GM19035 (cell line): ENCODE results near the gene RFC4.
"Not testable (repeated sequence)": the region's sequence is repeated elsewhere in the genome, so short reads cannot be mapped to it uniquely, and the experiment has no call there.

Source experiments
- ATAC-seq: cut with Tn5 transposase; IDR thresholded peaks from one replicate; pipeline ENCODE4 v1.9.1; 2021; ENCODE audit not compliant: unreplicated experiment

RFC4 gene

DNA sequence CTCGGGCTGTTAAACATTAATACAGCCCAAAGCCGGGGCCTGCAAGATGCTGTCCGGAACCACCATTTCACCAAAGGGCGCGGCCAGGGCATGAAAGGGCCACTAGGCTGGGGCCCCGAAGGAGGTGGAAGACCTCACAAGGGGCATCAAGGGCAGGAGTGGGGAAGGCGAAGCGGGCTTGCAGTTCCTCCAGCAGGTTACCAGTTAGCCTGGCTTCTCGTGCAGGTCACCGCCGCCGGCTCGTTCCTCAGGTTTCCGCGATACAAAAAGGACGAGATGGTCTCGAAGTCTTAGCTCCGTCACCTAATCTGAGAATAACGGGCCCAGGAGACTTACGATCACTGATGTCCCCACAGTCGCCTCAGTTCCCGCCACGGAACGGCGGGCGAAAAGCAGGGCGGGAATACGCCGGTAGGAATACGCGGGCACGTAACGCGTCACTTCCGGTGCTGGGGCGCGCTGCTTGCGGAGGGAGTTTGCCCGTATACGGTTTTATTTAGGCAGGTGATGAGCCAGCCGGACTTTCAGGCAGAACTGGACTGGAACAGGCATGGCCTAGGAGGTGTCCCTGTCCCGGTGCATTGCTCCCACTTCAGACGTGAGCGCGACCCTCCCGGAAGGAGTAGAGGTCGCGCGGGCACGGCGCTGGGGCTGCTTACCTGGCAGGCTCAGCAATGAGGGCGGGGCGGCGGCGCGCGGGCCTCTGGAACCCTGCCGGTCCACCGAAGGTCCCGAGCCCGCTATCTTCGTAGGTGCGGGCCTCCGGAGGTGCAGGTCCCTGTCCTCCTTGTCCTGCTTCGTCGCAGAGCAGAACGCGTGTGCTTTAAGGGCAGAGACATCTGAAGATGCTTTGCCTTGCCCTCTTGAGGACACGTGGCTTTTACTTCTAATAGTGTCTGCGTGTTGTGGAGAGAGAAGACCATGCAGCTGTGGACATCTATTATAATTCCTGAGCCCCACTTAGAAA is at the start of gene RFC4:
Gene RFC4 (minus strand): TSS at position 394 of the 967 bp plus-strand sequence. CDS start 1,769 bp downstream, outside the sequence.
- ATAC-seq, result peak; percentile 90

GRCh38 chr3:186854954-186855353 is 48.7 kb upstream of the RFC4 start:
- no peak for ATAC-seq

DNA sequence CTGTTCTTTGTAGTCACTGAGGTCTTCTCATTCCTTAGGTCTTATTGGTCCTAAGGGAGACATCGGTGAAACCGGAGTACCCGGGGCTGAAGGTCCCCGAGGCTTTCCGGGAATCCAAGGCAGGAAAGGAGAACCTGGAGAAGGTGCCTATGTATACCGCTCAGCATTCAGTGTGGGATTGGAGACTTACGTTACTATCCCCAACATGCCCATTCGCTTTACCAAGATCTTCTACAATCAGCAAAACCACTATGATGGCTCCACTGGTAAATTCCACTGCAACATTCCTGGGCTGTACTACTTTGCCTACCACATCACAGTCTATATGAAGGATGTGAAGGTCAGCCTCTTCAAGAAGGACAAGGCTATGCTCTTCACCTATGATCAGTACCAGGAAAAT is 47.9 kb upstream of the RFC4 start:
- ATAC-seq, result no peak

GRCh38 chr3:186852994-186853393 is 46.7 kb upstream of the RFC4 start:
- ATAC-seq, result no peak

DNA sequence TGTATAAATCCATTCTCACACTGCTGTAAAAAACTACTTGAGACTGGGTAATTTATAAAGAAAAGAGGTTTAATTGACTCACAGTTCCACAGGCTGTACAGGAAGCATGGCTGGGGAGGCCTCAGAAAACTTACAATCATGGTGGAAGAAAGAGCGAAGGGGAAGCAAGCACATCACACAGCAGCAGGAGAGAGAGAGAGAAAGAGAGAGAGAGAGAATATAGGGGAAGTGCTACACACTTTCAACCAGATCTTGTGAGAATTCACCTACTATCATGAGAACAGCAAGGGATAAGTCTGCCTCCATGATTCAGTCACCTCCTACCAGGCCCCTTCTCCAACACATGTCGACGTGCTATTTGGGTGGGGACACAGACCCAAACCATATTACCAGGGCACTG is 45.6 kb upstream of the RFC4 start:
- ATAC-seq, result not testable (repeated sequence)

GRCh38 chr3:186849374-186849975 is 43.2 kb upstream of the RFC4 start:
- no peak for ATAC-seq

GRCh38 chr3:186847437-186847836 is 41.2 kb upstream of the RFC4 start:
- ATAC-seq, result no peak

DNA sequence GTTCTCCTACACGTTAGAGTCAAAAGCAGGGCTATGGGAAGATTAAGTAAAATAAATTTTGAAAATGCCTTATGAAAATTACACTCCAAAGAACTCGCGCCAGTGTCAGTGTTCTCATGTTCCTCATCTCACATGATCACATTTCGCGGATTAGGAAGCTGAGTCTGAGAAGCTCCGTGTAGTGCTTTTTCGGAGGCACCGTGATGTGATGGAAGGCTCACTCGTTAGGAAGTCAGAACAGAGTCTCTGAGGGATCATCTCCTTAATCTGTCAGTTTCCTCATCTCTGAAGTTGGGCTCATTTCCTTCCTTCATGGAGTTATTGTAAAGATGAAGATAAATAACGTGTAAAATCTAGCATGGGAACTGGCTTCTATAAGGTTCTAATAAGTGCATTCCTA is 39.5 kb upstream of the RFC4 start:
- no peak for ATAC-seq

- ATAC-seq, result no peak
These were observed 38.6 kb upstream of the RFC4 start for GRCh38 chr3:186844908-186845307.

- ATAC-seq, result no peak
These were observed 36.8 kb upstream of the RFC4 start for GRCh38 chr3:186843039-186843432.

DNA sequence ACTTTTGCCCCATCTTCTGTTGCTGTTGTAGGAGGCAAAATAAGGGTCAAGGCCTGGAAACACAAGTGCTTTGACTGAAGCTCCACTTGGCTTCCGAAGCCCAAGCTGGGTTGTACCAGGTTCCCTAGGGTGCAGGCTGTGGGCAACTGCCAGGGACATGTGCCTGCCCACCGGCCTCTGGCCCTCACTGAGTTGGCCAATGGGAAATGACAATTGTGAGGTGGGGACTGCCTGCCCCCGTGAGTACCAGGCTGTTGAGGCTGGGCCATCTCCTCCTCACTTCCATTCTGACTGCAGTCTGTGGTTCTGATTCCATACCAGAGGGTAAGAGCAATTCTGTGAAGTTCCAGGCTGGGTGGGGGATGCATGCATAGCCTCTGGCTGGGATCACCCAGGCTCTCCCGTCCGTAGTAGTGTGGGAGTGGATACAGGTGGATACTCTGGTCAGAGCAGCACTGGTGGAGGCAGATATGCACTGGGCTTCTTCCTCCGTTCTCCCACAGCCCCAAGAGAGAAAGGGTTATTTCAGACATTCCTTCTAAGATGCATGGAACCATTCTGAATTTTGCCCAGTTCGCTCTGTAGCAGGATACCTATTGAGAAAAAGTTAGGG is 36.2 kb upstream of the RFC4 start, which contains the start of gene ADIPOQ:
Gene ADIPOQ (plus strand): TSS at position 285 of the 613 bp plus-strand sequence. CDS start 10,349 bp downstream, outside the sequence.
- ATAC-seq, result no peak

DNA sequence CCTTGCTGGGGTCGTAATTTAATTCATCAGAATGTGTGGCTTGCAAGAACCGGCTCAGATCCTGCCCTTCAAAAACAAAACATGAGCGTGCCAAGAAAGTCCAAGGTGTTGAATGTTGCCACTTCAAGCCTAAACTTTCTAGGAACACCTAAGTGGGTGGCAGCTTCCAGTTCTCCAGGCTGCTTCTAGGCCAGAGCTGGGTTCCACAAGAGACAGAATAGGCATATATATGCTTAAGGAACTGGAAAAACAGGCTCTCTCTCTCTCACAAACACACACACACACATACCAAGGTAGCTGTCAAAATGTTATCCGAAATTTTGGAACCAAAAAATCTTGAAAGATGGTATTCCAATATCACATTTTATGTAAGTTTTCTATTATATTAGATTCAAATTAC is 35.3 kb upstream of the RFC4 start:
- no peak for ATAC-seq

DNA sequence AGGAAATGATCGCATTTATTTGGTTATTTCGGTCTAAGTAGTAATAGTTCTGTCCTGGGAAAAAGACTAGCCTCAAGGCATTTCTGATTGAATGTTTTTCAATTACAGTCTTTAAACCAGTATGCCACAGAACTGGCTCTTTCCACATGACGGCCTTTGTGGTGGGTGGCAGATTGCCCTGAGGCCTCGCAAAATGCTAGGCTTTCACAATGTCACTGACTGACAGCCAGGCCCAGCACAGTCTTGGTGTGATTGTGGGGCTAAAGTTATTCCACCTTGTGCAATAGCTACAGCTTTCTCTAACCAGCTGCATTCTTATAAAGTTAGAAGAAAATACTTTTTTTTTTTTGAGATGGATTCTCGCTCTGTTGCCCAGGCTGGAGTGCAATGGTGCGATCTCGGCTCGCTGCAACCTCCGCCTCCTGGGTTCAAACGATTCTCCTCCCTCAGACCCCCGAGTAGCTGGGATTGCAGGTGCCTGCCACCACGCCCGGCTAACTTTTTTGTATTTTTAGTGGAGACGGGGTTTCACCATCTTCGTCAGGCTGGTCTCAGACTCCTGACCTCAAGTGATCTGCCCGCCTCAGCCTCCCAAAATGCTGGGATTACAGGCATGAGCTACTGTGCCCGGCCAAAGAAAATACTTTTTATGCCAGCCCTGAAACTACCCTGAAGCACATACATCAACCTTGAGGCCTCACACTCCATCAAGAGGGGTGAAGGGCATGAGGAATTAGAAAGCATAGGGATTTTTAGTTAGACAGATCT is 33.8 kb upstream of the RFC4 start:
- no peak for ATAC-seq

GRCh38 chr3:186832276-186832675 is 26.0 kb upstream of the RFC4 start:
- ATAC-seq, result no peak

- ATAC-seq, result no peak
These were observed 25.5 kb upstream of the RFC4 start for GRCh38 chr3:186831798-186832197.

- ATAC-seq, result no peak
These were observed 22.1 kb upstream of the RFC4 start for GRCh38 chr3:186828340-186828739.

DNA sequence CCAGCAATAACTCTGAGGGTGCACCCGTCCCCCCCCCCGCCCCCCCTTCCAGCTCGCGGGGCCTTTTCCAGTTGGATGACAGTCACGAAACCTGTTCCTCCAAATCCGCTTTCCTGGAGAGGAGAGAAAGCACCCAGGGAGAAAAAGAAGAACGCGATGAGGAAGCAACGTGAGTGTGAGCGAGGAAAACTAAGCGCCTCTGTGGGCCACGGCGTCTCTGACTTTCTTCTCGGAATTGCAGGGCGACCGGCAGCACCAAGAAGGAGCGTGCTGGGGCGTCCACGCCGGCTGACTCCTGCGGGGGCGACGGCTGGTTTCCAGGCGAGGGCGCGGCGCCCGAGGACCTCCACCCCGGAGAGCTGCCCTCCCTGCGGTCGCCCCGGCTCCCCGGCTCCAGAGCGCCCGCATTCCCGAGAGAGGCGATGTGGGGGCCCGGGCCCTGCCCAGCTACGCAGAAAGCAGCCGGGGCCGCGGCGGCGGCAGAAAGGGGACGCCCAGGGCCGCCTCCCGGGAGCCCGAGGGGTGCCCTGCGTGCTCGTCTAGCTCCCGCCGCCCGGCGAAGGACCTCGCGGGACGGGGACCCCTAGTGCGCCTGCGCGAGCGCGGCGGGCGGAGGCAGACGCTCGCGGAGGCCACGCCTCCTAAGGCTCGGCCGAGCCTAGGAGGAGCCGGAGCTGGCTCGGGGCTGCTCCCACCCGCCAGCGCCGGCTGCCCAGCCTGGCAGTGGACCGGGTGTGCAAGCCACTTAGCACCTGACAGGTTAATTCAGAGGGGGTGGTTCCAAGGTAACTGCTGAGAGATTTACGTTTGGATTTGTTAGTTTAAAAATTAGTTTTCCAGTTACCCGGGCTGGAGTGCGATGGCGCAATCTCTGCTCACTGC is 20.9 kb upstream of the RFC4 start:
- peak; percentile 94 for ATAC-seq

DNA sequence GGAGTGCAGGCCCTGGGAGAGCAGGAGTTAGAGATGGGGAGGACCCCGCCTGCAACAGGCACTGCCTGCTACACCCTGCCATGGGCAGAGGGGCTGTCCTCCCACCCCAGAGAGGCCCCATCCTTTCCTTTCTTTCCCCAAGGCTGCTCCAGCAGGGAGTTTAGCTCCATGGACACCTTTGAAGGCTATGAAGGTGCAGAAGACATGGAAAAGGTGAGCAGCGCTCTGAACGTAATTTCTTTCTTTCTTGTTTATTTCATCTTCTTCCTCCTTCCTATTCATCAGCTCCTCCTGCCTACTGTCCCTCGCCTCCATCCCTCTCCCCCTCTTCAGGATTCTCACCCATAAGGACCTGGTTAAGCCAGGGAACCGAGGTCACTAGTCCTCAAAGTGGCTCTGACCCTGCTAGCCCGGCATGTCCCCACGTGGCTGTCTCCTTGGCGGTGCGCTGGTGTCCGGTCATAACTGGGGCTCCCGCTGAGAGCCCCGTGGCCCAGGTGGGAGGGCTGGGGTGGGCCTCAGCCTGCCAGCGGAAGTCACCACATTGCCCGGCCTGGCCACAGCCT is 20.2 kb upstream of the RFC4 start:
- peak; percentile 19 for ATAC-seq

- no peak for ATAC-seq
These were observed 19.7 kb upstream of the RFC4 start for GRCh38 chr3:186825872-186826409.
